Hepatocyte (in vitro differentiated cells): ENCODE measurements around the gene ITGBL1. TPM values are rescaled to one million over a fixed set of nuclear protein-coding genes. Genes with fewer than 3 reads are reported as not detected.

Source experiments
- DNase-seq: peaks from one replicate; pipeline ENCODE4 v3.0.0-alpha.2; 2016; ENCODE audit warnings: low spot score
- H2AFZ ChIP-seq: fragments of 200-600 bp; sonication (generic); 2 replicates; pipeline ENCODE4 v1.6.0; 2016; ENCODE audit warnings: antibody characterized with exemption, mild to moderate bottlenecking
- H3K27ac ChIP-seq: fragments of 200-600 bp; sonication (generic); 2 replicates; pipeline ENCODE4 v1.5.1; 2016; ENCODE audit warnings: mild to moderate bottlenecking
- H3K27me3 ChIP-seq: fragments of 200-600 bp; sonication (generic); 2 replicates; pipeline ENCODE4 v1.6.1; 2016
- H3K36me3 ChIP-seq: fragments of 200-600 bp; sonication (generic); replicated peaks from 2 replicates; pipeline ENCODE4 v1.5.1; 2016; ENCODE audit warnings: low read depth; ENCODE audit not compliant: insufficient read depth
- H3K4me1 ChIP-seq: fragments of 200-600 bp; sonication (generic); 2 replicates; pipeline ENCODE4 v1.5.1; 2016; ENCODE audit warnings: mild to moderate bottlenecking, moderate library complexity; ENCODE audit not compliant: insufficient read depth
- H3K4me2 ChIP-seq: fragments of 200-600 bp; sonication (generic); 2 replicates; pipeline ENCODE4 v1.6.0; 2016
- H3K4me3 ChIP-seq: fragments of 200-600 bp; sonication (generic); 2 replicates; pipeline ENCODE4 v1.5.1; 2016; ENCODE audit warnings: mild to moderate bottlenecking
- H3K79me2 ChIP-seq: fragments of 200-600 bp; sonication (generic); 2 replicates; pipeline ENCODE4 v1.6.0; 2017; ENCODE audit warnings: mild to moderate bottlenecking
- H3K9me2 ChIP-seq: fragments of 200-600 bp; sonication (generic); replicated peaks from 2 replicates; pipeline ENCODE4 v1.6.0; 2017; ENCODE audit warnings: mild to moderate bottlenecking; ENCODE audit not compliant: insufficient read depth
- H3K9me3 ChIP-seq: fragments of 200-600 bp; sonication (generic); 2 replicates; pipeline ENCODE4 v1.5.1; 2016; ENCODE audit warnings: low read depth, mild to moderate bottlenecking
- H4K20me1 ChIP-seq: fragments of 200-600 bp; sonication (generic); 2 replicates; pipeline ENCODE4 v1.6.0; 2016; ENCODE audit warnings: mild to moderate bottlenecking; ENCODE audit not compliant: insufficient read depth, poor library complexity, severe bottlenecking
- CTCF ChIP-seq: fragments of 200-600 bp; sonication (generic); IDR thresholded peaks from 2 replicates; pipeline ENCODE4 v1.5.1; 2016; ENCODE audit warnings: antibody characterized with exemption, mild to moderate bottlenecking; ENCODE audit not compliant: poor library complexity
- EZH2 ChIP-seq: fragments of 200-600 bp; sonication (generic); IDR thresholded peaks from 2 replicates; pipeline ENCODE4 v1.6.1; 2016; ENCODE audit warnings: antibody characterized with exemption, mild to moderate bottlenecking, borderline replicate concordance
- EZH2phosphoT487 ChIP-seq: fragments of 200-600 bp; sonication (generic); IDR thresholded peaks from one replicate; pipeline ENCODE4 v1.6.1; 2018; ENCODE audit warnings: antibody characterized with exemption, mild to moderate bottlenecking, low read depth, moderate library complexity; ENCODE audit not compliant: unreplicated experiment, severe bottlenecking
- WGBS: methylation state at CpG from one replicate; pipeline ENCODE4 v1.1.6; 2016; ENCODE audit warnings: low lambda C conversion rate; ENCODE audit errors: missing lambda C conversion rate; 5-methylcytosine and 5-hydroxymethylcytosine counted together
- polyA plus RNA-seq: library from polyadenylated mRNA; unstranded; fragments of >200 nt; fragmentation: Nextera tagmentation; extraction: Ambion mirVana; gene quantifications from 2 replicates; pipeline ENCODE4 v1.2.1, GENCODE V29; 2016
- total RNA-seq: library from RNA; depleted of rRNA; stranded (reverse); fragments of >200 nt; gene quantifications from 2 replicates; pipeline ENCODE4 v1.2.3, GENCODE V29; 2014

Gene ITGBL1
- total and polyA plus RNA-seq, 2 experiments from 2014 or later, result 0.33 TPM; not detected in 1

GRCh38 chr13:101738336-101738735 is 285.9 kb downstream of the ITGBL1 start:
- no peak overlapping the region for H3K4me3 ChIP-seq
- H3K4me1 ChIP-seq, result no peaks in the 10 kb centered on the region
- H3K36me3 ChIP-seq, result no peaks in the 10 kb centered on the region
- no peaks in the 10 kb centered on the region for H3K9me2 ChIP-seq
- no peaks in the 10 kb centered on the region for H3K9me3 ChIP-seq
- peak overlapping the region; percentile 8 for H3K4me2 ChIP-seq
- 70% methylated on average over 2 of the region's 2 CpGs for WGBS
- no peak overlapping the region for H3K27ac ChIP-seq
- no peak for DNase-seq
- no peaks in the 10 kb centered on the region for H3K27me3 ChIP-seq
- no peaks in the 10 kb centered on the region for H3K79me2 ChIP-seq
- TF ChIP-seq EZH2, result no peak
- TF ChIP-seq EZH2phosphoT487, result no peak
- TF ChIP-seq CTCF, result no peak
- H4K20me1 ChIP-seq, result no peaks in the 10 kb centered on the region
- H2AFZ ChIP-seq, result no peak overlapping the region

GRCh38 chr13:101739382-101740178 is 287.1 kb downstream of the ITGBL1 start:
- Histone ChIP-seq H3K79me2 (no peaks in the 10 kb centered on the region), H3K9me2 (no peaks in the 10 kb centered on the region), H3K4me3 (no peak overlapping the region), H4K20me1 (no peaks in the 10 kb centered on the region), H3K4me1 (no peaks in the 10 kb centered on the region), H3K27me3 (no peaks in the 10 kb centered on the region), H3K27ac (no peak overlapping the region), H2AFZ (no peak overlapping the region), H3K9me3 (no peaks in the 10 kb centered on the region), H3K36me3 (no peaks in the 10 kb centered on the region), H3K4me2 (no peak overlapping the region)
- TF ChIP-seq CTCF (no peak), EZH2 (no peak), EZH2phosphoT487 (no peak)
- WGBS, result 81% methylated on average over 9 of the region's 9 CpGs
- no peak for DNase-seq

GRCh38 chr13:101746513-101746912 is 294.0 kb downstream of the ITGBL1 start:
- Histone ChIP-seq H3K36me3 (no peaks in the 10 kb centered on the region), H3K79me2 (no peaks in the 10 kb centered on the region), H3K9me2 (no peaks in the 10 kb centered on the region), H3K4me3 (no peak overlapping the region), H3K4me1 (no peaks in the 10 kb centered on the region), H3K9me3 (no peaks in the 10 kb centered on the region), H3K27me3 (no peaks in the 10 kb centered on the region), H2AFZ (no peak overlapping the region), H4K20me1 (no peaks in the 10 kb centered on the region), H3K4me2 (no peak overlapping the region), H3K27ac (no peak overlapping the region)
- no peak for DNase-seq
- 88% methylated on average over 2 of the region's 2 CpGs for WGBS
- TF ChIP-seq CTCF (no peak), EZH2 (no peak), EZH2phosphoT487 (no peak)

- no peaks in the 10 kb centered on the region for H3K9me3 ChIP-seq
- H3K4me3 ChIP-seq, result no peak overlapping the region
- H3K27me3 ChIP-seq, result no peaks in the 10 kb centered on the region
- WGBS, result 46% methylated on average over 1 of the region's 1 CpG
- no peaks in the 10 kb centered on the region for H3K79me2 ChIP-seq
- H3K36me3 ChIP-seq, result no peaks in the 10 kb centered on the region
- TF ChIP-seq EZH2phosphoT487 (no peak), EZH2 (no peak), CTCF (no peak)
- peak; percentile 20 for DNase-seq
- H3K4me2 ChIP-seq, result no peak overlapping the region
- H3K27ac ChIP-seq, result no peak overlapping the region
- no peak overlapping the region for H2AFZ ChIP-seq
- no peaks in the 10 kb centered on the region for H3K4me1 ChIP-seq
- no peaks in the 10 kb centered on the region for H3K9me2 ChIP-seq
- no peaks in the 10 kb centered on the region for H4K20me1 ChIP-seq
Measured at GRCh38 chr13:101747039-101747438, 294.6 kb downstream of the ITGBL1 start.
